NCI-H146 treated with DMSO at 0.1 percent for 48 hours (cell line): Measurements from ENCODE around the gene CNEP1R1.

Source experiments
- DNase-seq: peaks from one replicate; lab custom pipeline; 2025; ENCODE audit not compliant: unreplicated experiment; lab: John Stamatoyannopoulos, UW

CNEP1R1 gene

GRCh38 chr16:50015631-50016030 lies 9.4 kb upstream of the CNEP1R1 start:
- DNase-seq: no peak

DNA sequence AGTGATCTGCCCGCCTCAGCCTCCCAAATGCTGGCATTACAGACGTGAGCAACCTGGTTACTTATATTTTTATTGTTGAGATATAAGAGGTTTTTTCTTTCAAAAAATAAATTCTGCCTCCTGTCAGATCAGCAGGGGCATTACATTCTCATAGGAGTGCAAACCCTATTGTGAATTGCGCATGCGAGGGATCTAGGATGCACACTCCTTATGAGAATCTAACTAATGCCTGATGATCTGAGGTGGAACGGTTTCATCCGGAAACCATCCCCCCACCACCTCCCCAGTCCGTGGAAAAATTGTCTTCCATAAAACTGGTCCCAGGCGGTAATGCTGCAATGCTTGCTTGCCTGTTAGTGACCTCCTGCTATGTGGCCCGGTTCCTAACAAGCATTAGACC lies 7.5 kb upstream of the CNEP1R1 start:
- DNase-seq: no peak

- DNase-seq: no peak
Measured at GRCh38 chr16:50021544-50021943, 3.5 kb upstream of the CNEP1R1 start.

DNA sequence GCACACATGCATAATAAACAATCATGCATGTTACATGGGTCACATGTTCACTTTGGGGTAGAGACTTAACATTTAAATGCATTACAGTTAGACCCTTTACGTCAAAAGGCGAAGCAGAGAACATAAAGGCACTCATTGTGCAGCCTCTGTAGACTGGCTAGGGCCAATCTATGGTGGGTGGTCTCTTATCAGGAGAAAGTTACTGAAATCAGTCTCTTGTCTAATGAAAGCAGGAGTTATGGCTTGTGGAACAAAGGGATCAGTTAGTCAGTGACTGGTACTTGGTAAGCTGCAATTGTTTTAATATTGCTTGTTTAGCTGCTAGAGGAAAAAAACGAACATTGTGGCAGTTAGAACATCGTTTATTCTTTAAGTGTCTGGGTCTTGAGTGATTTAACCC lies 1.4 kb upstream of the CNEP1R1 start:
- DNase-seq: no peak

- DNase-seq: no peak
Measured at GRCh38 chr16:50024207-50024606, 818 bp upstream of the CNEP1R1 start.

GRCh38 chr16:50025537-50025931 lies 509 bp downstream of the CNEP1R1 start:
- no peak for DNase-seq

- DNase-seq: no peak
Measured at GRCh38 chr16:50027829-50028228, 2.8 kb downstream of the CNEP1R1 start.

DNA sequence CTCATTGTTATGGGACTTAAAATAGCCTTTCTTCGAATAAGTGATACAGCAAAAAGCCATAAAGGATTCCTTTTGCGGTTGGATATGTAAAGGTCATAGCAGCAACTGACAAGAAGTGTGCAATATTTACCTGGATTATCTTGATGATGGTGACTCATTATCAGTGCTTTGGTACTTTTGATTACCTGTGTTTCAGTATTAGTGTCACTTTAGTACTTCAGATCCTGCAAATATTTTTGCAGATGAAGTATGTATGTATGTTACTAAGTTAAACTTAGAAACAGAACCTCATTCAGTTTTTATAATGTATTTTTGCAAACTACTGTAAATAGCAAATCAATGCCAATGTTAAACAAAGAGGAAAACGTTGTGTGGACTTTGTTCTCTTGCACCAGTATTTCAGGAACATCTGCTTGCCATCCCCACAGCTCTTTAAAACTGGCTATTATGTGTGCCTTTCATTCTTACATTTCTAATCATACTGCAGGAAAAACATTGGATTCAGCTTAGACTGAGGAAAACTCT lies 10.5 kb downstream of the CNEP1R1 start:
- no peak for DNase-seq

DNA sequence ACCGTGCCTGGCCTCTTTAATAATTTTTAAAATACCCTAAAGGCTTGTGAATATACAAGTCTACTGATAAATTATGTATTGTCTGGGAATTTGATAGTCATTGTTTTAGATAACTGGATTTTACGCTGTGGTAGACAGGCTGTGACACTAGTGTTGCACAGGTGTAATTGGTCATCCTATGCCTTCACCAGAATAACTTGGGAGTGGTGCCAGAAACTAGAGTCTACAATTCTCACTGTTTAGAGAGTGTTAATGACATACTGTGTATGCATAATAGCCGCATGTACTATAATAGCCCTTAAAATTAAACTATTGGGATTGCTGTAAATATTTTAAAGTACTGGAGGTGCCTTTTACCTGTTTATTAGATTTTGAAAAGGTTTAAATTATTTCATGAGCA lies 11.4 kb downstream of the CNEP1R1 start:
- DNase-seq: no peak

DNA sequence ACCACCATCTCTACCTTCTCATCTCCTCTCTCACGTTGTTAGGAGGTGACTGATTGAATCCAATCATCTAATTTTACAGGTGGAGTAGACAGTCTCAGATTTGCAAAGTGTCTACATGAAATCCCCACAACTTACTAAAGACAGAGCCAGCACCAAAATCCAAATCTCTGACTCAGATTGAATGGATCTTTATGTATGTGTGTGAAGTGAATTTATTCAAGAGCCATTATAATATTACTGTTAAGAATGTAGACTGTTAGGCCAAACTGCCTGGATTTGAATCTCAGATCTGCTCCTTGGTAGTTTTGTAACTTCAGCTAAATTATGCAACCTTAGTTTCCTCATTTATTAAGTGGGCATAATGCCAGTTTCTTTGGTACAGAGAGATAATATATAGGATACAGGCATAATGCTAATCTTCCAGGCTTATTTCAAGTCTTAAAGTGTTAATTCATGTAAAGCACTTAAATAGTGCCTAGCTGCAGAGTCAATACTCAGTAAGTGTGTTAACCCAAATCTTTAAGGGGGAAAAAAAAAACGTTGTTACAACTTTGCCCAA lies 12.7 kb downstream of the CNEP1R1 start:
- DNase-seq: no peak

- DNase-seq: no peak
Measured at GRCh38 chr16:50038286-50038685, 13.3 kb downstream of the CNEP1R1 start.

DNA sequence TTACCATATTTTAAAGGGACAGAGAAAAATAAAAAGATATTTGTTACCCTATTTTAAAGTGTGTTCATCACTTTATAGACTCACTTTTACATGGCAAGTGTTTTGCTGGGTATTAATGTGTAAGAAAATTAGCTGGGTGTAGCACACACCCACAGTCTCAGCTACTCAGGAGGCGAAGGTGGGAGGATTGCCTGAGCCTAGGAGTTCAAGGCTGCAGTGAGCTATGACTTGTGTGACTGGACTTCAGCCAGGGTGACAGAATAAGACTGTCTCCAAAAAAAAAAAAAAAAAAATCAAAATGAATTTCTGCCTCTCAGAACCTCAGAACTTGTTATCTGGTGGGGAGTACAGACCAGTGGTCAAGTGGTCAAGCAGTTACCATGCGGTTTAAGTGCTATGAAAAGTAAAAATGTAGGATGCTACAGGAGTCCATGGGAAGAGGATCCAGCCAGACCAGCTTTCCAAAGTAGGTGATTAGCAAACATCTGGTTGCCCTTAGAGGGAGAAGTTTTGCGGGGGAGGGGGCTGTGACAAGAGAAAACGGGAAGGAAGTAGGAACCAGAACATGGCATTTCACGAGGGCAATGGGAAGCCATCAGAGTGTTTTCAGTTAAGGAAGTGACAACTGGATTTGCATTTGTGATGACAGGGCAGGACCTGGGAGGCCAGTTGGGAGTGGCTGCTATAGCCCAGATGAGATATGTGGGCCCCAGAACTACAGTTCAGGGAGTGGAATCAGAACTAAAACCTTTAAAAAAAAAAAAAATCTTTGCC lies 13.9 kb downstream of the CNEP1R1 start:
- DNase-seq: no peak

DNA sequence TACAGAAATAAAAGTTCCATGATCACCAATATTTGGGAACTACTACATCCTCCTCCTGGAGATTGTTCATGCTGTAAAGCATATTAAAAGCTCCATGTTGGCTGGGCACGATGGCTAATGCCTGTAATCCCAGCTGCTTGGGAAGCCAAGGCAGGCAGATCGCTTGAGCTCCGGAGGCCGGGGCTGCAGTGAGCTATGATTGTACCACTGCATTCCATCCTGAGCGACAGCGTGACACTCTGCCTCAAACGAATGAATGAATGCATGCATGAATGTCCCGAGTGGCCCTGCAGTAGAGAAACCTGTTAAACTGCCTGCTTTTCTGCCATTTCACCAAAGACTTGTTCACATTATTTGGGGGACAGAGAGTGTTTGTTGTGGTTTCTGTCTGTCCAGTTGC lies 15.0 kb downstream of the CNEP1R1 start:
- DNase-seq: no peak

- DNase-seq: no peak
Measured at GRCh38 chr16:50040710-50041109, 15.7 kb downstream of the CNEP1R1 start.

GRCh38 chr16:50043358-50043757 lies 18.3 kb downstream of the CNEP1R1 start:
- no peak for DNase-seq

DNA sequence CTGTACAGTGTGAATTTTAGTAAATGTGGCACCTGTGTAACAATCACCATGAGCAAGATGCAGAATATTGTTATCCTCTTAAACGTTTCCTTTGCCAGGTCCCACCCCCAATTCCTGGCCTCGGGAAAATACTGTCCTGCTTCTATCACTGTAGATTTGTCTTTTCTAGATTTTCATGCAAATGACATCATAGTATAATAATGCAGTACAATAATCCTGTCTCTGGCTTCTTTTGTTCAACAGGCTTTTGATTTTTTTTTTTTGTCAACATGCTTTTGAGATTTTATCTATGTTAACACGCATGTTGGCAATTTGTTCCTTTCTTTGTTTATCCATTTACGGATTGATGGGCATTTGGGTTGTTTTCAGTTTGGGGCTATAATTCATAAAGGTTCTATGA lies 20.4 kb downstream of the CNEP1R1 start:
- no peak for DNase-seq

DNA sequence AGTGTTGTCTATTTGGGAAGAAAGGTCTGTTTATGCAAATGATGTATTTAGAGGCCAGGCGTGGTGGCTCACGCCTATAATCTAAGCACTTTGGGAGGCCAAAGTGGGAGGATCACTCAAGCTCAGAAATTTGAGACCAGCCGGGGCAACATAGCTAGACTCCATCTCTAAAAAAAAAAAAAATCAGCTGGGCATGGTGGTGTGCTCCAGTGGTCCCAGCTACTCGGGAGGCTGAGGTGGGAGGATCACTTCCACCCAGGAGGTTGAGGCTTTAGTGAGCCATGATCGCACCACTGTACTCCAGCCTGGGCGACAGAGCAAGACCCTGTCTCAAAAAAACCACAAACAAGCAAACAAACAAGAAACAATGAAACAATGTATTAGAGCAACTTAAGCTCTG lies 21.8 kb downstream of the CNEP1R1 start:
- DNase-seq: no peak

DNA sequence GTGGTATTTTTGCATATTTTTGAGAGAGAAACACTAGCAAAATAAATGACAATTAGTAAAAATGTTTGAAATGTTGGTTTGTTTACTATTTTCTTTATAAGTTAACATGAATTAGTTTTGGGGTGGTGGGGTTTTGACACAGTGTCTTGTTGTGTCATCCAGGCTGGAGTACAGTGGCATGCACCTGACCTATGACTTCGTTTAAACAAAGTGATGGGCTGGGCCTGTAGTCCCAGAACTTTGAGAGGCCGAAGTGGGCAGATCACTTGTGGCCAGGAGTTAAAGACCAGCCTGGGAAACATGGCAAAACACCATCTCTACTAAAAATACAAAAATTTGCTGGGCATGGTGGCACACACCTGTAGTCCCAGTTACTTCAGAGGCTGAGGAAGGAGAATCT lies 22.8 kb downstream of the CNEP1R1 start:
- DNase-seq: no peak

DNA sequence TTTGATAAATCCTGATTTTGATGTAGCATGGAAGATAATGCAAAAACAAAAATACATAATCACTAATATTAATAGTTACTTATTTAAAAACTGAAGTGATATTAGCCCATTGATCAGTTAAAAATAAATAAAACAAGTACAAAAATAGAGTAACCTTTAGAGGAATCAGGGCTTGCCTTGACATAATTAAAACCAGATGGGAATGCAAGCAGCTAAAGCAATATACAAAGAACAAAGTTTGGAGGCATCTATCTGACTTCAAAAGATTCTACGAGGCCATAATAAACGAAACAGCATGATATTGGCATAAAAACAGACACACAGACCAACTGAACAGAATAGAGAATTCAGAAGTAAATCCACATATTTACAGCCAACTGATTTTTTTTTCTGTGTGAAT lies 25.8 kb downstream of the CNEP1R1 start:
- no peak for DNase-seq

GRCh38 chr16:50056226-50056625 lies 31.2 kb downstream of the CNEP1R1 start:
- no peak for DNase-seq

DNA sequence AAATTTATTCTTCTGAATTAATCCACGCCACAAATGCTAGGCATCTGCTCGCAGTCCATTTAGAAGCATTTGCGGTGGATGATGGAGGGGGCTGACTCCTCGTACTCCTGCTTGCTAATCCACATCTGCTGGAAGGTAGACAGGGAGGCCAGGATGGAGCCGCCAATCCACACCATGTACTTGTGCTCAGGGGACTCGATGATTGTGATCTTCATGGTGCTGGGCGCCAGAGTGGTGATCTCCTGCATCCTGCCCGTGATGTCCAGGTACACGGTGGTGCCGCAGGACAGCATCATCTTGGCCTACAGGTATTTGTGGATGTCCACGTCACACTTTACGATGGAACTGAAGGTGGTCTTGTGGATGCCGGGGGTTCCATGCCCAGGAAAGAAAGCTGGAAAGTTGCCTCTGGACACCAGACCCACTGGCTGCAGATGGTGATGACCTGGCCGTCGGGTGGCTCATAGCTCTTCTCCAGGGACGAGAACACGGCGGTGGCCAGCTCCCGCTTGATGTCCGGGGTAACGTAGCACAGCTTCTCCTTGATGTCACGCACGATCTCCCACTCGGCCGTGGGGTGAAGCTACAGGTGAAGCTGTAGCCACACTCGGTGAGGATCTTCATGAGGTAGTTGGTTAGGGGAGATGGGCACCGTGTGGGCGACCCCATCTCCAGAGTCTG lies 33.2 kb downstream of the CNEP1R1 start:
- DNase-seq: no peak

DNA sequence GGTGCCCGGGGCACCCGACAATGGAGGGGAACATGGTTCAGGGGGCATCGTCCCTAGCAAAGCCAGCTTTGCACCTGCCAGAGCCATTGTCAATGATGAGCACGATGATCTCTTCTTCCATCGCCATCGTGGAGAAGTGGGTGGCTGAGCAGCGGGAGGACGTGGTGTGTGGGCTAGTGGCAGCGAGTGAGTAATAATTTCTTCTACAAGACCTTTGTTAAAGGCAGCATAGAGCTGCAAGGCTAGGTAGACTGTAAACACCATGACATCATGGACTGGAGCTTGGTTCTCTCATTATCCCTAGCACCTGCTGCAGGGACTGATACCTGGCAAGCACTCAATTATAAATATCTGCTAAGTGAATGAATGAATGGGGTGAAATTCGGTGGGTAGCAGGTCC lies 34.1 kb downstream of the CNEP1R1 start:
- DNase-seq: no peak
